B cell (primary cell): ENCODE data around the gene RIPK1.

Source experiments
- CTCF ChIP-seq: fragments of 200-600 bp; IDR thresholded peaks from one replicate; pipeline ENCODE4 v1.8.0; 2022; ENCODE audit warnings: antibody characterized with exemption, mild to moderate bottlenecking
- EZH2 ChIP-seq: IDR thresholded peaks from 2 replicates; pipeline ENCODE4 v1.6.1; 2012; ENCODE audit warnings: borderline replicate concordance, low read depth, mild to moderate bottlenecking, moderate library complexity, low read length; ENCODE audit not compliant: insufficient read depth, poor library complexity, severe bottlenecking

GRCh38 chr6:3061501-3061941 lies 6.8 kb upstream of the RIPK1 start:
- no peak for TF ChIP-seq CTCF
- no peak for TF ChIP-seq EZH2
